ENCODE data around the gene KCNJ6. TPM values are rescaled to one million over a fixed set of nuclear protein-coding genes. Genes with fewer than 3 reads are reported as not detected.

KCNJ6 gene
- total and polyA plus RNA-seq, 2 of the 8 experiments (the other 6 are each of a cell fraction or from before 2014, with no cell fraction given), result 0.51 to 1.2 TPM

DNA sequence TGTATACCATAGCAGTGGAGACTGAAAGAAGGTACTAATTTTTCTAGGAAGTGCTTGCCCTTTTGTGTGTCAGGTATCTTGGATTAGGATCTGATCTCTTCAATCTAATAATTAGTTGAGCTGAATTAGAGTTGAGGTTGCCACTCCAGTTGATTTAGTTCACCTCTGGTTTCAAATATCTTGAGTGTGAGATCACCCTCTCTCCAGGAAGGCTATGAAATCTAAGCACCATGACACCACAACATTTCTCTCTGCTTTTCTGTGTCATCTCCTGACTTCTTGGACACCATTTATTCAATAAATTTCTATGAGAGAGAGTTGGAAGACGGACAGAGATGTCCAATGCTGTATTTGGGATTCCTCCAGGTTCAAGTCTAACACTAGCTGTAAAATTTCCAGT is 336.9 kb downstream of the KCNJ6 start:
- FAIRE-seq, result no peak
- Histone ChIP-seq H3K36me3 (ENCODE audit: control insufficient read depth in 2 of 4, insufficient read depth in 4 of 4, low read length in 3 of 4) (no peaks in the 10 kb centered on the region; a peak in 2 of 8 replicates), H3K79me2 (ENCODE audit: control insufficient read depth in 1 of 2, insufficient read depth in 2 of 2, low read length in 2 of 2) (no peaks in the 10 kb centered on the region), H2BK5ac (ENCODE audit: low read depth, low read length) (no peak overlapping the region), H3K14ac (ENCODE audit: insufficient read length) (no peak overlapping the region), H4K91ac (replicated peaks; ENCODE audit: insufficient read length, low read length) (no peak overlapping the region), H3K4me1 (replicated peaks in 1 of 4; ENCODE audit: control insufficient read depth in 3 of 4, insufficient read depth in 4 of 4, low read length in 3 of 4) (peaks cover 0 to 2% (median 0%) of the 10 kb centered on the region in 4 experiments; a peak in 1 of 7 replicates), H3K27me3 (replicated peaks in 1 of 4; ENCODE audit: control insufficient read depth in 3 of 4, extremely low read depth in 1 of 4, insufficient read depth in 3 of 4, low read length in 3 of 4) (no peaks in the 10 kb centered on the region), H3K4me3 (ENCODE audit: extremely low read depth in 1 of 4, insufficient read depth in 2 of 4, low read depth in 3 of 4, low read length in 4 of 4) (no peak overlapping the region), H3K23ac (ENCODE audit: insufficient read length) (no peak overlapping the region), H3K23me2 (ENCODE audit: low read depth, low read length) (no peaks in the 10 kb centered on the region), H2BK120ac (replicated peaks; ENCODE audit: low read depth, low read length) (no peak overlapping the region), H2BK15ac (ENCODE audit: low read length) (no peak overlapping the region), H3K9me3 (ENCODE audit: insufficient read depth in 2 of 2, low read depth in 1 of 2, low read length in 1 of 2) (peaks cover 6 to 15% of the 10 kb centered on the region in 2 experiments), H2BK20ac (ENCODE audit: low read length) (no peak overlapping the region), H3K18ac (ENCODE audit: extremely low read depth, low read length) (no peak overlapping the region), H3K56ac (replicated peaks; ENCODE audit: insufficient read length, low read depth, low read length) (no peak overlapping the region), H4K5ac (ENCODE audit: insufficient read length, low read depth, low read length) (no peak overlapping the region), H4K20me1 (replicated peaks in 1 of 2; ENCODE audit: control insufficient read depth in 1 of 2, insufficient read depth in 2 of 2, low read length in 2 of 2) (no peaks in the 10 kb centered on the region), H2BK12ac (ENCODE audit: low read depth, low read length) (no peak overlapping the region), H4K8ac (ENCODE audit: extremely low read depth, insufficient read depth, low read length) (no peak overlapping the region), H3K4ac (replicated peaks; ENCODE audit: insufficient read length, low read depth, low read length) (no peak overlapping the region), H3K27ac (ENCODE audit: low read depth, low read length) (no peak overlapping the region), H3K79me1 (ENCODE audit: low read depth, low read length) (no peaks in the 10 kb centered on the region), H3K4me2 (ENCODE audit: insufficient read depth in 1 of 2, low read depth in 2 of 2, low read length in 2 of 2) (no peak overlapping the region), H2AK5ac (ENCODE audit: low read depth, low read length) (no peak overlapping the region), H3K9ac (replicated peaks in 1 of 4; ENCODE audit: extremely low read depth in 1 of 4, low read depth in 3 of 4, low read length in 3 of 4) (no peak overlapping the region), H2AFZ (ENCODE audit: low read length) (no peak overlapping the region)
- 100% methylated on average over 1 of the region's 1 CpG; no CpG with 5 or more reads in 1 of the 2 experiments for WGBS, 2 experiments (ENCODE audit: extremely low coverage in 1 of 2, insufficient coverage in 1 of 2, insufficient read length in 1 of 2, insufficient replicate concordance in 2 of 2, low coverage in 1 of 2, low lambda C conversion rate in 2 of 2, missing lambda C conversion rate in 1 of 2)
- CTCF ChIA-PET (ENCODE audit: partially characterized antibody), result no interaction called here
- POLR2A ChIA-PET (ENCODE audit: partially characterized antibody), result interaction anchor here (0.6 to 1.9 kb wide), 2 partner anchors 13 to 218 kb away, joined by 3 to 8 read pairs; no protein-coding TSS in a partner anchor
- no peak for DNase-seq (ENCODE audit: low read depth in 1 of 2, low spot score in 2 of 2)
- TF ChIP-seq SIN3A (conservative IDR thresholded peaks at IDR 0.05 in 1 of 2, IDR thresholded peaks at IDR 0.05 in 1 of 2; ENCODE audit: low read depth in 1 of 2, low read length in 2 of 2), result no peak
